Smooth muscle cell (in vitro differentiated cells): ENCODE measurements around the gene KRT39. TPM values are rescaled to one million over a fixed set of nuclear protein-coding genes. Genes with fewer than 3 reads are reported as not detected.

Experiments used
- DNase-seq: peaks from one replicate; lab custom pipeline; 2025; ENCODE audit not compliant: unreplicated experiment; lab: John Stamatoyannopoulos, UW
- H2AFZ ChIP-seq: fragments of 200-600 bp; sonication (generic); 2 replicates; pipeline ENCODE4 v1.6.0; 2016; ENCODE audit warnings: antibody characterized with exemption, low read depth, mild to moderate bottlenecking
- H3F3A ChIP-seq: fragments of 200-600 bp; sonication (generic); 2 replicates; pipeline ENCODE4 v1.6.0; 2017; ENCODE audit warnings: antibody characterized with exemption, low read depth
- H3K27ac ChIP-seq: fragments of 200-600 bp; sonication (generic); 2 replicates; pipeline ENCODE4 v1.5.1; 2016; ENCODE audit warnings: low read depth, mild to moderate bottlenecking
- H3K27me3 ChIP-seq: fragments of 200-600 bp; sonication (generic); 2 replicates; pipeline ENCODE4 v1.6.1; 2016; ENCODE audit warnings: low read depth, mild to moderate bottlenecking
- H3K36me3 ChIP-seq: fragments of 200-600 bp; sonication (generic); 2 replicates; pipeline ENCODE4 v1.5.1; 2016; ENCODE audit warnings: low read depth
- H3K4me1 ChIP-seq: fragments of 200-600 bp; sonication (generic); 2 replicates; pipeline ENCODE4 v1.5.1; 2016; ENCODE audit warnings: low read depth
- H3K4me2 ChIP-seq: fragments of 200-600 bp; sonication (generic); 2 replicates; pipeline ENCODE4 v1.6.0; 2016; ENCODE audit warnings: mild to moderate bottlenecking
- H3K4me3 ChIP-seq: fragments of 200-600 bp; sonication (generic); 2 replicates; pipeline ENCODE4 v1.5.1; 2016; ENCODE audit warnings: mild to moderate bottlenecking
- H3K79me2 ChIP-seq: fragments of 200-600 bp; sonication (generic); 2 replicates; pipeline ENCODE4 v1.6.0; 2016; ENCODE audit warnings: low read depth, mild to moderate bottlenecking
- H3K9ac ChIP-seq: fragments of 200-600 bp; sonication (generic); 2 replicates; pipeline ENCODE4 v1.6.0; 2016; ENCODE audit warnings: low read depth
- H3K9me3 ChIP-seq: fragments of 200-600 bp; sonication (generic); replicated peaks from 2 replicates; pipeline ENCODE4 v1.5.1; 2016; ENCODE audit warnings: low read depth
- H4K20me1 ChIP-seq: fragments of 200-600 bp; sonication (generic); 2 replicates; pipeline ENCODE4 v1.6.0; 2016; ENCODE audit warnings: low read depth
- WGBS: methylation state at CpG from one replicate; pipeline ENCODE4 v1.1.7; 2016; ENCODE audit warnings: low lambda C conversion rate; 5-methylcytosine and 5-hydroxymethylcytosine counted together
- polyA plus RNA-seq: library from polyadenylated mRNA; unstranded; fragments of >200 nt; fragmentation: Nextera tagmentation; extraction: Ambion mirVana; gene quantifications from 2 replicates; pipeline ENCODE4 v1.2.1, GENCODE V29; 2016
- total RNA-seq: library from RNA; depleted of rRNA; stranded (reverse); fragments of >200 nt; gene quantifications from 2 replicates; pipeline ENCODE4 v1.2.3, GENCODE V29; 2014
- TF ChIP-seq, protein P1 (sequence below): fragments of 200-600 bp; sonication (generic); IDR thresholded peaks from 2 replicates; pipeline ENCODE4 v1.5.1; 2017; ENCODE audit warnings: borderline replicate concordance, mild to moderate bottlenecking, antibody characterized with exemption; ENCODE audit not compliant: insufficient read depth, poor library complexity, severe bottlenecking

Gene KRT39
- total and polyA plus RNA-seq, 2 experiments from 2014 or later = not detected

DNA sequence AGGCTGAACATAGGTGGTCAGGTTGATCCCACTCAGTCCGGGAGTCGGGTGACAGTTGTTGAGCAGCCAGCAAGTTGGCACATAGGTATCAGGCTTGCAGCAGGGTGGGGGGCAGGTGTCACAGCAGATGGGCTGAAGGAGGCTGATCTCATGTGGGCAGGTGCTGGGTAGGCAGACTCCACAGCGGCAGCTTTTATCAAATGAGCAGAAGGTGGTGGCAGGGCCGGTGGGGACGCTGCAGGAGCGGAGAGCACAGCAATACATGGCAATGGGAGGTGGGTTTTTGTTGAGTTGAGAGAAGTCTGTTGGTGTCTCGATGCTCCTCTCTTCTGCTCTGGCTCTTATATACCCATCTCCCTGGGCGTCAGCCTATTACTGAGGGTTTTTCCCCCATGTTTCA, 42.1 kb upstream of the KRT39 start, which contains the start of gene KRTAP3-1:
Gene KRTAP3-1 (minus strand): TSS at position 318 of the 400 bp plus-strand sequence. CDS start 54 bp downstream, at position 264.
- Histone ChIP-seq H4K20me1 (no peaks in the 10 kb centered on the region), H2AFZ (no peak within 1 kb of the TSS), H3K36me3 (no peaks in the 10 kb centered on the region), H3K4me3 (no peak within 1 kb of the TSS), H3K4me2 (no peak within 1 kb of the TSS), H3K9ac (no peak within 1 kb of the TSS), H3F3A (no peaks in the 10 kb centered on the region), H3K9me3 (no peaks in the 10 kb centered on the region), H3K27ac (no peak within 1 kb of the TSS), H3K4me1 (peaks cover 5% of the 10 kb centered on the region), H3K79me2 (no peaks in the 10 kb centered on the region), H3K27me3 (peaks cover 4% of the 10 kb centered on the region)
- no peak for DNase-seq
- TF ChIP-seq, protein P1, sequence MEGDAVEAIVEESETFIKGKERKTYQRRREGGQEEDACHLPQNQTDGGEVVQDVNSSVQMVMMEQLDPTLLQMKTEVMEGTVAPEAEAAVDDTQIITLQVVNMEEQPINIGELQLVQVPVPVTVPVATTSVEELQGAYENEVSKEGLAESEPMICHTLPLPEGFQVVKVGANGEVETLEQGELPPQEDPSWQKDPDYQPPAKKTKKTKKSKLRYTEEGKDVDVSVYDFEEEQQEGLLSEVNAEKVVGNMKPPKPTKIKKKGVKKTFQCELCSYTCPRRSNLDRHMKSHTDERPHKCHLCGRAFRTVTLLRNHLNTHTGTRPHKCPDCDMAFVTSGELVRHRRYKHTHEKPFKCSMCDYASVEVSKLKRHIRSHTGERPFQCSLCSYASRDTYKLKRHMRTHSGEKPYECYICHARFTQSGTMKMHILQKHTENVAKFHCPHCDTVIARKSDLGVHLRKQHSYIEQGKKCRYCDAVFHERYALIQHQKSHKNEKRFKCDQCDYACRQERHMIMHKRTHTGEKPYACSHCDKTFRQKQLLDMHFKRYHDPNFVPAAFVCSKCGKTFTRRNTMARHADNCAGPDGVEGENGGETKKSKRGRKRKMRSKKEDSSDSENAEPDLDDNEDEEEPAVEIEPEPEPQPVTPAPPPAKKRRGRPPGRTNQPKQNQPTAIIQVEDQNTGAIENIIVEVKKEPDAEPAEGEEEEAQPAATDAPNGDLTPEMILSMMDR = no peak
- 78% methylated on average over 8 of the region's 8 CpGs for WGBS

DNA sequence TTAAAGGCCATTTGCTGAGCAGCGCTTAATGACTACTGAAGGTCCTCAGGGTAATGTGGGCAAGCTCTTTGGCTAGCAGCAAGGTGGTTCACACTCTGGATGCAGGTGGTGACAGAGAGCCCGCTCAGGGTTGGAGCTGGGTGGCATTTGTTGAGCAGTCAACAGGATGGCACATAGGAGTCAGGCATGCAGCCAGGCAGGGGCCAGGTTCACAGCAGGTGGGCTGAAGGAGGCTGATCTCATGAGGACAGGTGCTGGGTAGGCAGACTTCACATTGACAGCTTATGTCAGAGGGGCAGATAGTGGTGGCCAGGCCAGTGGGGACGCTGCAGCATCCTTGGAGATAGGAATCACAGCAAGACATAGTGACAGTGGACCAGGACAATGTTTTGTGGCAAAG, 37.6 kb upstream of the KRT39 start:
- H3K4me3 ChIP-seq = no peak overlapping the region
- peaks cover 4% of the 10 kb centered on the region for H3K27me3 ChIP-seq
- H3K79me2 ChIP-seq = no peaks in the 10 kb centered on the region
- no peak overlapping the region for H3K4me2 ChIP-seq
- H2AFZ ChIP-seq = no peak overlapping the region
- no peak overlapping the region for H3K27ac ChIP-seq
- H4K20me1 ChIP-seq = no peaks in the 10 kb centered on the region
- 94% methylated on average over 3 of the region's 3 CpGs for WGBS
- H3K36me3 ChIP-seq = no peaks in the 10 kb centered on the region
- H3K4me1 ChIP-seq = peaks cover 3% of the 10 kb centered on the region
- TF ChIP-seq, protein P1 = no peak
- no peak for DNase-seq
- H3K9ac ChIP-seq = no peak overlapping the region
- H3F3A ChIP-seq = no peaks in the 10 kb centered on the region
- H3K9me3 ChIP-seq = no peaks in the 10 kb centered on the region

DNA sequence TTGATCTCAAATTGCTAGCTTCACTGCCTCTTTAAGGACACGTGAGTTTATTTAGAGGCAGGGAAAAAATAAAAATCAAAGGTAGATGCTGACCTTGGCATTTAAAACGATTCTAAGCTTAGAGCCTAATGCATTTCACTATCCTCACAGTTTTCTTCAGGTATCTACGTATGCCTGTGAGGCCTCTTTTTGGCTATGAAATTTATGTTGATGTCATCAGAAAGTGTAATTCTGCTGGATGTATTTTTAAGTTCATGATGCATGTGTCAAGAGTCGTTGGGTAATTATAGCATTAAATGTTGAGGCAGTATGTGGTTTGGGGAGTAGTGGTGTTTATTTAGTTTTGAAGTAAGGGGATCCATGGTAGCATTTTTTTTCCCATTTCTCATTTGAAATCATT, 37.2 kb upstream of the KRT39 start:
- H3K9me3 ChIP-seq = no peaks in the 10 kb centered on the region
- no peak overlapping the region for H2AFZ ChIP-seq
- TF ChIP-seq, protein P1 = no peak
- 71% methylated on average over 4 of the region's 4 CpGs for WGBS
- no peak overlapping the region for H3K27ac ChIP-seq
- no peaks in the 10 kb centered on the region for H3K36me3 ChIP-seq
- no peaks in the 10 kb centered on the region for H3F3A ChIP-seq
- H4K20me1 ChIP-seq = no peaks in the 10 kb centered on the region
- peaks cover 4% of the 10 kb centered on the region for H3K27me3 ChIP-seq
- no peak overlapping the region for H3K9ac ChIP-seq
- no peaks in the 10 kb centered on the region for H3K4me1 ChIP-seq
- no peaks in the 10 kb centered on the region for H3K79me2 ChIP-seq
- H3K4me3 ChIP-seq = no peak overlapping the region
- no peak for DNase-seq
- no peak overlapping the region for H3K4me2 ChIP-seq

DNA sequence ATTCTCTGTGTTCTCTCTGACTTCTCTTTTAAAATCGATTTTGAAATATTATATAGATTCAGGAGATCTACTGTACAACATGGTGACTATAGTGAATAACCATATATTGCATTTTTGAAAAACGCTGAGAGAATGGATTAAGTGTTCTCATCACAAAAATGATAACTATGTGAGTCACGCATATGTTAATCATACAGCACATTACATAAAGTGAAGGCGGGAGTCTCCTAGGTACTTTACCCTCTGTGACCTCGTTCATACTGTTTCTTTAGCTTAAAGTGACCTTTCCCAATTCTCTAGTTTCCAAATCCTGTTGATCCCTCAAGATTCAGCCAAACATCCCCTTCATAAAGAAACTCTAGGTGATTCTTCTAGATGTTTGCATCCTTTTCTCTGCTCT, 36.1 kb upstream of the KRT39 start:
- Histone ChIP-seq H3K79me2 (no peaks in the 10 kb centered on the region), H3K9me3 (no peaks in the 10 kb centered on the region), H3K4me3 (no peak overlapping the region), H3K9ac (no peak overlapping the region), H3K27me3 (peaks cover 7% of the 10 kb centered on the region), H2AFZ (peak overlapping the region; percentile 1), H3K27ac (no peak overlapping the region), H4K20me1 (no peaks in the 10 kb centered on the region), H3F3A (no peaks in the 10 kb centered on the region), H3K36me3 (no peaks in the 10 kb centered on the region), H3K4me2 (no peak overlapping the region), H3K4me1 (no peaks in the 10 kb centered on the region)
- DNase-seq = no peak
- TF ChIP-seq, protein P1 = no peak
- WGBS = 68% methylated on average over 5 of the region's 5 CpGs
